ENCODE measurements around the gene KLHL14. TPM values are rescaled to one million over a fixed set of nuclear protein-coding genes. Genes with fewer than 3 reads are reported as not detected.
"Not testable (repeated sequence)": the region's sequence is repeated elsewhere in the genome, so short reads cannot be mapped to it uniquely, and the experiment has no call there.

The KLHL14 gene
- total RNA-seq, 6 experiments from 2014 or later, result not detected

DNA sequence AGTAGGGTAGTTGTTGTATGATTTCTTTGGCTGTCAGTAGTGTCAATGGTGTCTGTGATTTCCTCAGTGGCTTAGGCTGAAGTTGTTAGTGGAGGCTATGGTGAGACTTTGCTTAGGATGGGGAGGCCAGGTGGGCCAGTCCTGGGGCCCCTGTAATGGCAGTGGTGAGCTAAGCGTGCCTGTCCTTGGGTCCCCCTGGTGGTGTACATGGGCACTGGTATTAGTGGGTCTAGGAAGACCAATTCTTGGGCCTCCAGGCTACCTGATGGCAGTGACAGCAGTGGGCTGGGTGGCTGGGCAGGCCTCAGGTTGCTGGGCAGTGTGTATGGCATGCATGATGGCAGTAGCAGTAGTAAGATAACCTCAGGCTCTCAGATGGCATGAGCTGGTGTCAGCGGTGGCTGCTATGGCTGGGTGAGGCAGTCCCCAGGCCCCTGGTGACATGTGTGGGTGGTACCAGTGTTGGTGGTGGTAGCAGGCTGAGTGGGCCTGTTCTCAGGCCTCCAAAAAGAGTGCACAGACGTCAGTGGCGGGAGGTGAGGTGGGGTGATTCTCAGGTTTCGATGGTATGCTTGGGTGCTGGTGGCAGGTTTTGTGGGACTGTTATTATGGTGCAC lies 103.2 kb downstream of the KLHL14 start:
- Mint-ChIP-seq H3K27ac (no peak overlapping the region), H3K27me3 (ENCODE audit: insufficient read depth) (no peaks in the 10 kb centered on the region), H3K4me3 (no peak overlapping the region), H3K9me3 (peaks cover 35% of the 10 kb centered on the region), H3K4me1 (ENCODE audit: low read depth) (no peaks in the 10 kb centered on the region), H3K36me3 (ENCODE audit: low read depth) (no peaks in the 10 kb centered on the region)
- DNase-seq, result no peak
- TF ChIP-seq CTCF (IDR thresholded peaks at IDR 0.05), result no peak

DNA sequence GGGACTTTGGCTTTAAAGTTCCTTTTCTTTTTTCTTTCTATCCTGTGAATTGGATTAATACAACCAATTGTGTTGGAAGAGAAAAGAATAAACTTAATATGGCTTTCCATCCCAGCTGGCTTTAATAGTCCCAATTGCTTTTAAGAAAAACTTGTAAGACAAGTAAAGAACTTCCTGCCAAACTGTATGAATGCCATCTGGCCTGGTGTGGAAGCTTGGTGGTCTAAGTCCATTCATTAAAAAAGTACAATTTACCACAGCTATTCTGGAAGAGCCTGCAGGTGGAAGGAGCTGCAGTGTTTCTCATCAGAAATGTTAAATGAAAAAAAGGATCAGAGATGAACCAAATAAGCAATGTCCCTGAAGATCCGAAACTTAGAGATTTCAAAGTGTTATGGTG lies 103.9 kb downstream of the KLHL14 start:
- H3K4me3 Mint-ChIP-seq, result no peak overlapping the region
- no peak for DNase-seq
- no peak overlapping the region for H3K27ac Mint-ChIP-seq
- peaks cover 31% of the 10 kb centered on the region for H3K9me3 Mint-ChIP-seq
- no peaks in the 10 kb centered on the region for H3K4me1 Mint-ChIP-seq (ENCODE audit: low read depth)
- no peaks in the 10 kb centered on the region for H3K36me3 Mint-ChIP-seq (ENCODE audit: low read depth)
- no peak for TF ChIP-seq CTCF (IDR thresholded peaks at IDR 0.05)
- no peaks in the 10 kb centered on the region for H3K27me3 Mint-ChIP-seq (ENCODE audit: insufficient read depth)

- Mint-ChIP-seq H3K27me3 (ENCODE audit: insufficient read depth) (no peaks in the 10 kb centered on the region; the same call in 1 of the 2 replicates), H3K27ac (no peak overlapping the region), H3K4me3 (no peak overlapping the region), H3K9me3 (peaks cover 42% of the 10 kb centered on the region), H3K4me1 (ENCODE audit: low read depth) (no peaks in the 10 kb centered on the region), H3K36me3 (ENCODE audit: low read depth) (no peaks in the 10 kb centered on the region)
- no peak for DNase-seq
- TF ChIP-seq CTCF (IDR thresholded peaks at IDR 0.05), result no peak
Measured at GRCh38 chr18:32661486-32662299, 111.1 kb downstream of the KLHL14 start.

GRCh38 chr18:32654507-32654906 lies 118.3 kb downstream of the KLHL14 start:
- H3K9me3 Mint-ChIP-seq, result peaks cover 56% of the 10 kb centered on the region
- not testable (repeated sequence) for DNase-seq; H3K36me3 Mint-ChIP-seq (ENCODE audit: low read depth); H3K27me3 Mint-ChIP-seq (ENCODE audit: insufficient read depth); H3K4me3 Mint-ChIP-seq; H3K4me1 Mint-ChIP-seq (ENCODE audit: low read depth); H3K27ac Mint-ChIP-seq

DNA sequence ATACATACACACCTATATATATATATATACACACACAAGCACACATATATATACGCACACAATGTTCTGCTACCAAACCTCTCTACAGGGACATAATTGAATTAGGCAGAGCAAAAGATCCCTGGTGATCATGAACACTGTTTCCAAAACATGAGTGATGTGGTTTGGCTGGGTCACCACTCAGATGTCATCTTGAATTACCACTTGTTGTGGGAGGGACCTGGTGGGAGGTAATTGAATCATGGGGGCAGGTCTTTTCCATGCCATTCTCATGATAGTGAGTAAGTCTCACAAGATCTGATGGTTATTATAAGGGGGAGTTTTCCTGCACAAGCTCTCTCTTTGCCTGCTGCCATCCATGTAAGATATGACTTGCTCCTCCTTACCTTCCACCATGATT lies 135.2 kb downstream of the KLHL14 start:
- H3K4me3 Mint-ChIP-seq; H3K27me3 Mint-ChIP-seq (ENCODE audit: insufficient read depth); H3K4me1 Mint-ChIP-seq (ENCODE audit: low read depth); H3K27ac Mint-ChIP-seq; DNase-seq; H3K36me3 Mint-ChIP-seq (ENCODE audit: low read depth): not testable (repeated sequence)
- H3K9me3 Mint-ChIP-seq, result peaks cover 27% of the 10 kb centered on the region

DNA sequence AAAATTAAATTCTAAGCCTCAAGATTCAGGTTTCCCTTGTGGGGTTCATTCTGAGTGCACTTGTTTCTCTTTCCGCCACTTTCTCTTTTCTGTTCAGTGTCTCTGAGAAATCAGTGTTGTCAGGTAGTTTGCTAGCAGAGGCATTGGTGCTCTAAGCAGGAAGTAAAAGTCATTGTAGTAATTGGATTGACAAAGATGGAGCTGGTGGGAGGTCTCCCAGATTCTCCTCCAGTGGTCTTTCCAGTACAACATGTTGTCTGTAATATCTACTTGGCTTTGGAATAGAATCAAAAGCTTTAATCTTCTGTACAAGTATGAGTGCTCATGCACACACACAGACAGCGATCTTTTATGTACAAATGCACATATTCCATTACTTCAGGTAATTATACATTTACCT lies 135.6 kb downstream of the KLHL14 start:
- Mint-ChIP-seq H3K4me1 (ENCODE audit: low read depth) (no peaks in the 10 kb centered on the region), H3K9me3 (peaks cover 31% of the 10 kb centered on the region), H3K27me3 (ENCODE audit: insufficient read depth) (no peaks in the 10 kb centered on the region), H3K27ac (no peak overlapping the region), H3K4me3 (no peak overlapping the region), H3K36me3 (ENCODE audit: low read depth) (no peaks in the 10 kb centered on the region)
- no peak for TF ChIP-seq CTCF (IDR thresholded peaks at IDR 0.05)
- no peak for DNase-seq

Measured in HFFc6 (cell line).